K562 (cell line): ENCODE results near the gene WDR54. TPM values are rescaled to one million over a fixed set of nuclear protein-coding genes. Genes with fewer than 3 reads are reported as not detected.

Experiments used
- ARID3A ChIP-seq: IDR thresholded peaks from 2 replicates; pipeline ENCODE4 v1.6.1; 2012; ENCODE audit warnings: low read depth, low read length, improper control_type of control experiment, borderline replicate concordance
- BCOR ChIP-seq: fragments of 450-650 bp; IDR thresholded peaks from 2 replicates; pipeline ENCODE4 v1.6.1; 2016
- FUS ChIP-seq: fragments of 200-400 bp; formaldehyde crosslinking; optimal IDR thresholded peaks from 2 replicates; pipeline ENCODE3; 2017; ENCODE audit warnings: low read depth, low read length
- ILK ChIP-seq: fragments of 450-650 bp; IDR thresholded peaks from 2 replicates; pipeline ENCODE4 v1.6.1; 2016; ENCODE audit warnings: missing genetic modification characterization, low read depth, mild to moderate bottlenecking, missing compliant biosample characterization, moderate library complexity, borderline replicate concordance
- JUN ChIP-seq, 2 experiments: sonication (generic) in 1 of 2; formaldehyde crosslinking in 1 of 2; IDR thresholded peaks; 2 replicates each; pipeline versions ENCODE4 v1.6.1 to v1.8.0; 2012 to 2022; ENCODE audit warnings: borderline replicate concordance in 2 of 2, mild to moderate bottlenecking in 2 of 2, improper control_type of control experiment in 1 of 2, low read depth in 1 of 2, low read length in 1 of 2, missing genetic modification reagents in 1 of 2
- MCM7 ChIP-seq, 2 experiments: fragments of 450-650 bp; IDR thresholded peaks; 2 replicates each; pipeline ENCODE4 v1.6.1; 2016 to 2018
- NFIC ChIP-seq: fragments of 450-650 bp; IDR thresholded peaks from 2 replicates; pipeline ENCODE4 v1.6.1; 2017; ENCODE audit warnings: mild to moderate bottlenecking, inconsistent platforms
- PHB ChIP-seq: fragments of 250-450 bp; sonication (Bioruptor Pico); IDR thresholded peaks from 2 replicates; pipeline ENCODE4 v1.5.0; 2021
- POU5F1 ChIP-seq: fragments of 150-350 bp; IDR thresholded peaks from 2 replicates; pipeline ENCODE4 v1.6.1; 2014; ENCODE audit warnings: borderline replicate concordance, low read length, low read depth, mild to moderate bottlenecking; ENCODE audit not compliant: partially characterized antibody
- SREBF2 ChIP-seq: sonication (generic); formaldehyde crosslinking; IDR thresholded peaks from 2 replicates; pipeline ENCODE4 v1.4.0; 2020; ENCODE audit warnings: mild to moderate bottlenecking, missing genetic modification reagents
- SRSF3 ChIP-seq: fragments of 200-400 bp; formaldehyde crosslinking; IDR thresholded peaks from 2 replicates; pipeline ENCODE4 v1.6.1; 2016; ENCODE audit warnings: mild to moderate bottlenecking, low read length, moderate library complexity; ENCODE audit not compliant: insufficient read depth
- TAF7 ChIP-seq: fragments of 450-650 bp; IDR thresholded peaks from 2 replicates; pipeline ENCODE4 v1.6.1; 2016; ENCODE audit warnings: missing genetic modification characterization, missing compliant biosample characterization
- ZFPM2 ChIP-seq: fragments of 250-450 bp; sonication (Bioruptor Pico); IDR thresholded peaks from 2 replicates; pipeline ENCODE4 v1.5.1; 2022; ENCODE audit warnings: mild to moderate bottlenecking
- ZNF444 ChIP-seq: fragments of 250-450 bp; sonication (Bioruptor Pico); IDR thresholded peaks from 2 replicates; pipeline ENCODE4 v1.4.0; 2020; ENCODE audit warnings: mild to moderate bottlenecking, moderate library complexity
- polyA plus RNA-seq, 8 experiments: library from polyadenylated mRNA; depleted of rRNA in 4 of 8; stranded (reverse) in 5 of 8; unstranded in 3 of 8; fragments of >200 nt; fragmentation: Nextera tagmentation in 2 of 8; fragmentation: Illumina TruSeq in 1 of 8; extraction: Ambion mirVana in 2 of 8; extraction: Trizol in 1 of 8; gene quantifications; 2 replicates each; pipeline versions ENCODE4 v1.2.1 to v1.2.3, GENCODE V29; 2011 to 2014; ENCODE audit warnings: inconsistent platforms in 1 of 8, missing spikeins in 1 of 8
- total RNA-seq, 7 experiments: library from RNA; depleted of rRNA in 6 of 7; stranded (reverse); fragments of >200 nt in 6 of 7; fragmentation: Illumina TruSeq in 2 of 7; extraction: Trizol in 2 of 7; gene quantifications; 2 replicates each; pipeline versions ENCODE4 v1.2.1 to v1.2.3, GENCODE V29; 2011 to 2021; ENCODE audit warnings: low replicate concordance in 1 of 7
- TF ChIP-seq, protein P1 (sequence below): fragments of 450-650 bp; IDR thresholded peaks from 2 replicates; pipeline ENCODE4 v1.7.0; 2016; ENCODE audit warnings: borderline replicate concordance

Gene WDR54
- total and polyA plus RNA-seq, 9 of the 15 experiments (the other 6 are each of a cell fraction or from before 2014, with no cell fraction given): 5.2 to 15.2 (median 7.4) TPM

GRCh38 chr2:74454654-74455511, 33.4 kb downstream of the WDR54 start, which contains the start of gene INO80B (continued):
- TF ChIP-seq ARID3A: no peak
- no peak for TF ChIP-seq MCM7 (IDR thresholded peaks at IDR 0.05)
- no peak for TF ChIP-seq ZFPM2 (CRISPR knock-in tag)
- TF ChIP-seq JUN (IDR thresholded peaks at IDR 0.05; ENCODE audit: borderline replicate concordance, low read depth, low read length): peak; percentile 74; the same call in 1 of the 2 replicates
- TF ChIP-seq JUN (CRISPR knock-in tag; IDR thresholded peaks at IDR 0.05; ENCODE audit: borderline replicate concordance): no peak
- TF ChIP-seq ILK: no peak
- TF ChIP-seq BCOR: no peak
- TF ChIP-seq POU5F1: peak; percentile 88
- TF ChIP-seq ZNF444 (CRISPR knock-in tag): no peak
- TF ChIP-seq TAF7: peak; percentile 52; the same call in 1 of the 2 replicates
- TF ChIP-seq SREBF2: no peak
- TF ChIP-seq FUS: no peak
- TF ChIP-seq PHB (CRISPR knock-in tag): no peak
- TF ChIP-seq, protein P1, sequence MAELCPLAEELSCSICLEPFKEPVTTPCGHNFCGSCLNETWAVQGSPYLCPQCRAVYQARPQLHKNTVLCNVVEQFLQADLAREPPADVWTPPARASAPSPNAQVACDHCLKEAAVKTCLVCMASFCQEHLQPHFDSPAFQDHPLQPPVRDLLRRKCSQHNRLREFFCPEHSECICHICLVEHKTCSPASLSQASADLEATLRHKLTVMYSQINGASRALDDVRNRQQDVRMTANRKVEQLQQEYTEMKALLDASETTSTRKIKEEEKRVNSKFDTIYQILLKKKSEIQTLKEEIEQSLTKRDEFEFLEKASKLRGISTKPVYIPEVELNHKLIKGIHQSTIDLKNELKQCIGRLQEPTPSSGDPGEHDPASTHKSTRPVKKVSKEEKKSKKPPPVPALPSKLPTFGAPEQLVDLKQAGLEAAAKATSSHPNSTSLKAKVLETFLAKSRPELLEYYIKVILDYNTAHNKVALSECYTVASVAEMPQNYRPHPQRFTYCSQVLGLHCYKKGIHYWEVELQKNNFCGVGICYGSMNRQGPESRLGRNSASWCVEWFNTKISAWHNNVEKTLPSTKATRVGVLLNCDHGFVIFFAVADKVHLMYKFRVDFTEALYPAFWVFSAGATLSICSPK: no peak
- TF ChIP-seq SRSF3: no peak
- TF ChIP-seq NFIC: peak; percentile 57
